Neural cell (in vitro differentiated cells): ENCODE measurements around the gene EDDM13. TPM values are rescaled to one million over a fixed set of nuclear protein-coding genes. Genes with fewer than 3 reads are reported as not detected.
"Not testable (repeated sequence)": the region's sequence is repeated elsewhere in the genome, so short reads cannot be mapped to it uniquely, and the experiment has no call there.

Source experiments
- H2AFZ ChIP-seq: fragments of 200-600, 300-800 bp; sonication (generic), shearing (Covaris generic); 2 replicates; pipeline ENCODE4 v1.6.0; 2014; ENCODE audit warnings: low read depth, mild to moderate bottlenecking, antibody characterized with exemption, low read length, moderate library complexity
- H3F3A ChIP-seq: fragments of 200-600 bp; shearing (Covaris generic); 2 replicates; pipeline ENCODE4 v1.6.1; 2016; ENCODE audit warnings: mild to moderate bottlenecking, moderate library complexity, mixed read lengths, antibody characterized with exemption, low read length; ENCODE audit not compliant: insufficient read depth, poor library complexity, severe bottlenecking
- H3K27ac ChIP-seq: fragments of 200-600, 300-800 bp; sonication (generic), shearing (Covaris generic); 2 replicates; pipeline ENCODE4 v1.5.1; 2014; ENCODE audit warnings: mild to moderate bottlenecking, low read length, moderate library complexity
- H3K27me3 ChIP-seq: fragments of 300-800, 200-600 bp; sonication (generic), shearing (Covaris generic); 2 replicates; pipeline ENCODE4 v1.6.0; 2014; ENCODE audit warnings: mild to moderate bottlenecking, low read depth, low read length, moderate library complexity; ENCODE audit not compliant: insufficient read depth
- H3K36me3 ChIP-seq: fragments of 300-800, 200-600 bp; sonication (generic), shearing (Covaris generic); 2 replicates; pipeline ENCODE4 v1.5.1; 2014; ENCODE audit warnings: mild to moderate bottlenecking, antibody characterized with exemption, low read length, moderate library complexity; ENCODE audit not compliant: insufficient read depth
- H3K4me2 ChIP-seq: fragments of 300-800, 200-600 bp; sonication (generic), shearing (Covaris generic); 2 replicates; pipeline ENCODE4 v1.6.0; 2014; ENCODE audit warnings: mild to moderate bottlenecking, low read length
- H3K4me3 ChIP-seq: fragments of 300-800, 200-600 bp; sonication (generic), shearing (Covaris generic); 2 replicates; pipeline ENCODE4 v1.5.1; 2014; ENCODE audit warnings: mild to moderate bottlenecking, low read length, moderate library complexity
- H3K79me2 ChIP-seq: fragments of 200-600 bp; shearing (Covaris generic); replicated peaks from 2 replicates; pipeline ENCODE4 v1.6.0; 2014; ENCODE audit warnings: mild to moderate bottlenecking, low read length, moderate library complexity; ENCODE audit not compliant: insufficient read depth
- H3K9ac ChIP-seq: fragments of 300-800, 200-600 bp; sonication (generic), shearing (Covaris generic); 2 replicates; pipeline ENCODE4 v1.6.1; 2016; ENCODE audit warnings: mild to moderate bottlenecking, low read length, mixed read lengths
- H3K9me2 ChIP-seq: fragments of 200-600 bp; shearing (Covaris generic); 2 replicates; pipeline ENCODE4 v1.6.1; 2016; ENCODE audit warnings: mild to moderate bottlenecking, low read length, mixed read lengths; ENCODE audit not compliant: insufficient read depth
- H3K9me3 ChIP-seq: fragments of 200-600, 300-800 bp; sonication (generic), shearing (Covaris generic); 2 replicates; pipeline ENCODE4 v1.6.1; 2016; ENCODE audit warnings: mild to moderate bottlenecking, mixed run types, low read length, moderate library complexity, mixed read lengths
- H4K20me1 ChIP-seq: fragments of 200-600 bp; shearing (Covaris generic); 2 replicates; pipeline ENCODE4 v1.6.1; 2016; ENCODE audit warnings: mild to moderate bottlenecking, mixed run types; ENCODE audit not compliant: insufficient read depth
- EP300 ChIP-seq: fragments of 450-650 bp; conservative IDR thresholded peaks from 2 replicates; pipeline ENCODE4 v1.6.1; 2014; ENCODE audit warnings: antibody characterized with exemption, mild to moderate bottlenecking, moderate library complexity; ENCODE audit not compliant: poor library complexity, severe bottlenecking
- EZH2 ChIP-seq: fragments of 200-600, 300-800 bp; shearing (Covaris generic), sonication (generic); IDR thresholded peaks from 2 replicates; pipeline ENCODE4 v1.6.1; 2014; ENCODE audit warnings: antibody characterized with exemption, low read length, borderline replicate concordance, mild to moderate bottlenecking; ENCODE audit not compliant: insufficient read depth, poor library complexity, severe bottlenecking
- MXI1 ChIP-seq: fragments of 450-650 bp; conservative IDR thresholded peaks from 2 replicates; pipeline ENCODE4 v1.6.1; 2014; ENCODE audit warnings: antibody characterized with exemption, mild to moderate bottlenecking; ENCODE audit not compliant: poor library complexity, severe bottlenecking
- POLR2AphosphoS5 ChIP-seq: IDR thresholded peaks from 2 replicates; pipeline ENCODE4 v1.6.1; 2012
- RAD21 ChIP-seq: fragments of 450-650 bp; conservative IDR thresholded peaks from 2 replicates; pipeline ENCODE4 v1.6.1; 2014; ENCODE audit warnings: antibody characterized with exemption, mild to moderate bottlenecking, moderate library complexity
- SMC3 ChIP-seq: fragments of 450-650 bp; conservative IDR thresholded peaks from 2 replicates; pipeline ENCODE4 v1.6.1; 2014; ENCODE audit warnings: antibody characterized with exemption, mild to moderate bottlenecking, moderate library complexity; ENCODE audit not compliant: poor library complexity
- TAF1 ChIP-seq: IDR thresholded peaks from 2 replicates; pipeline ENCODE4 v1.6.1; 2012; ENCODE audit warnings: low read depth
- polyA plus RNA-seq: library from polyadenylated mRNA; depleted of rRNA; stranded (reverse); fragments of >200 nt; gene quantifications from 2 replicates; pipeline ENCODE4 v1.2.3, GENCODE V29; 2014
- TF ChIP-seq, protein P1 (sequence below): fragments of 450-650 bp; IDR thresholded peaks from 2 replicates; pipeline ENCODE4 v1.5.1; 2014; ENCODE audit warnings: antibody characterized with exemption, mild to moderate bottlenecking, moderate library complexity; ENCODE audit not compliant: poor library complexity, severe bottlenecking
- TF ChIP-seq, protein P2 (sequence below): IDR thresholded peaks from 2 replicates; pipeline ENCODE4 v1.6.1; 2012; ENCODE audit warnings: borderline replicate concordance

Gene EDDM13
- polyA plus RNA-seq, 1 donor from 2014 or later = not detected

- H3K36me3 ChIP-seq = no peaks in the 10 kb centered on the region
- TF ChIP-seq EZH2 (no peak), POLR2AphosphoS5 (no peak), TAF1 (no peak), EP300 (no peak), MXI1 (no peak), SMC3 (no peak), RAD21 (no peak)
- TF ChIP-seq, protein P1, sequence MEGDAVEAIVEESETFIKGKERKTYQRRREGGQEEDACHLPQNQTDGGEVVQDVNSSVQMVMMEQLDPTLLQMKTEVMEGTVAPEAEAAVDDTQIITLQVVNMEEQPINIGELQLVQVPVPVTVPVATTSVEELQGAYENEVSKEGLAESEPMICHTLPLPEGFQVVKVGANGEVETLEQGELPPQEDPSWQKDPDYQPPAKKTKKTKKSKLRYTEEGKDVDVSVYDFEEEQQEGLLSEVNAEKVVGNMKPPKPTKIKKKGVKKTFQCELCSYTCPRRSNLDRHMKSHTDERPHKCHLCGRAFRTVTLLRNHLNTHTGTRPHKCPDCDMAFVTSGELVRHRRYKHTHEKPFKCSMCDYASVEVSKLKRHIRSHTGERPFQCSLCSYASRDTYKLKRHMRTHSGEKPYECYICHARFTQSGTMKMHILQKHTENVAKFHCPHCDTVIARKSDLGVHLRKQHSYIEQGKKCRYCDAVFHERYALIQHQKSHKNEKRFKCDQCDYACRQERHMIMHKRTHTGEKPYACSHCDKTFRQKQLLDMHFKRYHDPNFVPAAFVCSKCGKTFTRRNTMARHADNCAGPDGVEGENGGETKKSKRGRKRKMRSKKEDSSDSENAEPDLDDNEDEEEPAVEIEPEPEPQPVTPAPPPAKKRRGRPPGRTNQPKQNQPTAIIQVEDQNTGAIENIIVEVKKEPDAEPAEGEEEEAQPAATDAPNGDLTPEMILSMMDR = no peak
- TF ChIP-seq, protein P2, sequence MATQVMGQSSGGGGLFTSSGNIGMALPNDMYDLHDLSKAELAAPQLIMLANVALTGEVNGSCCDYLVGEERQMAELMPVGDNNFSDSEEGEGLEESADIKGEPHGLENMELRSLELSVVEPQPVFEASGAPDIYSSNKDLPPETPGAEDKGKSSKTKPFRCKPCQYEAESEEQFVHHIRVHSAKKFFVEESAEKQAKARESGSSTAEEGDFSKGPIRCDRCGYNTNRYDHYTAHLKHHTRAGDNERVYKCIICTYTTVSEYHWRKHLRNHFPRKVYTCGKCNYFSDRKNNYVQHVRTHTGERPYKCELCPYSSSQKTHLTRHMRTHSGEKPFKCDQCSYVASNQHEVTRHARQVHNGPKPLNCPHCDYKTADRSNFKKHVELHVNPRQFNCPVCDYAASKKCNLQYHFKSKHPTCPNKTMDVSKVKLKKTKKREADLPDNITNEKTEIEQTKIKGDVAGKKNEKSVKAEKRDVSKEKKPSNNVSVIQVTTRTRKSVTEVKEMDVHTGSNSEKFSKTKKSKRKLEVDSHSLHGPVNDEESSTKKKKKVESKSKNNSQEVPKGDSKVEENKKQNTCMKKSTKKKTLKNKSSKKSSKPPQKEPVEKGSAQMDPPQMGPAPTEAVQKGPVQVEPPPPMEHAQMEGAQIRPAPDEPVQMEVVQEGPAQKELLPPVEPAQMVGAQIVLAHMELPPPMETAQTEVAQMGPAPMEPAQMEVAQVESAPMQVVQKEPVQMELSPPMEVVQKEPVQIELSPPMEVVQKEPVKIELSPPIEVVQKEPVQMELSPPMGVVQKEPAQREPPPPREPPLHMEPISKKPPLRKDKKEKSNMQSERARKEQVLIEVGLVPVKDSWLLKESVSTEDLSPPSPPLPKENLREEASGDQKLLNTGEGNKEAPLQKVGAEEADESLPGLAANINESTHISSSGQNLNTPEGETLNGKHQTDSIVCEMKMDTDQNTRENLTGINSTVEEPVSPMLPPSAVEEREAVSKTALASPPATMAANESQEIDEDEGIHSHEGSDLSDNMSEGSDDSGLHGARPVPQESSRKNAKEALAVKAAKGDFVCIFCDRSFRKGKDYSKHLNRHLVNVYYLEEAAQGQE = no peak
- H3K79me2 ChIP-seq = no peaks in the 10 kb centered on the region
- no peaks in the 10 kb centered on the region for H3K27me3 ChIP-seq
- H3K27ac ChIP-seq = no peak overlapping the region
- no peaks in the 10 kb centered on the region for H3K9me2 ChIP-seq
- H3F3A ChIP-seq = no peaks in the 10 kb centered on the region
- no peak overlapping the region for H3K9ac ChIP-seq
- no peaks in the 10 kb centered on the region for H3K9me3 ChIP-seq
- H3K4me3 ChIP-seq = no peak overlapping the region
- H3K4me2 ChIP-seq = no peak overlapping the region
- H2AFZ ChIP-seq = no peak overlapping the region
- H4K20me1 ChIP-seq = no peaks in the 10 kb centered on the region
Measured at GRCh38 chr19:56332695-56333094, 60.1 kb downstream of the EDDM13 start.

DNA sequence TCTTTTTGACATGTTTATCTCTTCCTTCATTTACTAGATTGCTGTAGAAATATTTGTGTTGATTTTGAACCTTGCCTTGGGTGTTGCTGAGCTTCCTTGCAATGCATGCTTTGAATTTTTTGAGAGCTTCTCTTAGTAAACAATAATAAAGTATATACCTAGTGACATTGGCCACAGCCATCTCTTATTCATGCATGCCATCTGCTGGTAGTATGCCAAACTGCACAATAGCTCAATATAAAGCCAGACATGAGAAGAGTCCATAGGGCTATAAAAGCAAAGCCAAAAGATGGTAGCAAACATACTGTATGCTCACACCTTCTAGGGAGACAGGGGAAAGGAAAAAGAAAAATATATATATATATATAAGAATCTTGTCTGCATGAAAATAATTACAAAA lies 61.0 kb downstream of the EDDM13 start:
- H3K27me3 ChIP-seq = no peaks in the 10 kb centered on the region
- H3F3A ChIP-seq = no peaks in the 10 kb centered on the region
- H2AFZ ChIP-seq = no peak overlapping the region
- TF ChIP-seq, protein P1 = peak; percentile 76
- TF ChIP-seq EP300 (no peak), MXI1 (no peak), EZH2 (no peak), SMC3 (peak; percentile 77), TAF1 (no peak), RAD21 (peak; percentile 79), POLR2AphosphoS5 (no peak)
- TF ChIP-seq, protein P2 = no peak
- no peak overlapping the region for H3K4me3 ChIP-seq
- H4K20me1 ChIP-seq = no peaks in the 10 kb centered on the region
- H3K9me2 ChIP-seq = no peaks in the 10 kb centered on the region
- H3K4me2 ChIP-seq = no peak overlapping the region
- no peak overlapping the region for H3K27ac ChIP-seq
- no peaks in the 10 kb centered on the region for H3K79me2 ChIP-seq
- no peaks in the 10 kb centered on the region for H3K36me3 ChIP-seq
- no peaks in the 10 kb centered on the region for H3K9me3 ChIP-seq
- H3K9ac ChIP-seq = no peak overlapping the region

GRCh38 chr19:56335371-56335770 lies 62.8 kb downstream of the EDDM13 start:
- H3K4me2 ChIP-seq, H3F3A ChIP-seq, H3K9me3 ChIP-seq, H3K27ac ChIP-seq, H2AFZ ChIP-seq, H3K9me2 ChIP-seq, H3K27me3 ChIP-seq, H3K9ac ChIP-seq, H4K20me1 ChIP-seq, H3K4me3 ChIP-seq, H3K36me3 ChIP-seq, H3K79me2 ChIP-seq: not testable (repeated sequence)
